Kidney (tissue), 14 donors: ENCODE results near the gene GAA. TPM values are rescaled to one million over a fixed set of nuclear protein-coding genes. Genes with fewer than 3 reads are reported as not detected.

Experiments used
- DNase-seq, 5 donors: peaks; one replicate each; pipeline ENCODE4 v3.0.0-alpha.2; 2013 to 2020
- FAIRE-seq: peaks from 2 replicates; lab custom pipeline; 2012; peaks lifted over from hg19 to GRCh38; lab: Jason Lieb, UNC
- H3K27ac ChIP-seq, 2 donors: one replicate each; pipeline ENCODE4 v1.7.0; 2013; ENCODE audit warnings: low read depth in 2 of 2, low read length in 2 of 2, inconsistent platforms in 1 of 2
- H3K27me3 ChIP-seq: one replicate; pipeline ENCODE4 v1.7.1; 2013; ENCODE audit warnings: low read length, inconsistent platforms; ENCODE audit not compliant: control insufficient read depth, insufficient read depth
- H3K36me3 ChIP-seq, 3 donors: one replicate each; pipeline versions ENCODE4 v1.7.0 to v1.7.1; 2013; ENCODE audit warnings: low read length in 3 of 3, control low read depth in 1 of 3, inconsistent platforms in 1 of 3; ENCODE audit not compliant: insufficient read depth in 3 of 3, control insufficient read depth in 2 of 3
- H3K4me1 ChIP-seq, 3 donors: one replicate each; pipeline versions ENCODE4 v1.7.0 to v1.7.1; 2013; ENCODE audit warnings: low read length in 3 of 3, inconsistent platforms in 1 of 3, low read depth in 1 of 3; ENCODE audit not compliant: control insufficient read depth in 2 of 3, insufficient read depth in 2 of 3
- H3K4me3 ChIP-seq, 3 donors: one replicate each; pipeline versions ENCODE4 v1.7.0 to v1.8.1; 2013; ENCODE audit warnings: low read length in 3 of 3, control low read depth in 1 of 3, inconsistent platforms in 1 of 3
- H3K9ac ChIP-seq, 3 donors: one replicate each; pipeline versions ENCODE4 v1.7.0 to v1.7.1; 2013; ENCODE audit warnings: low read length in 3 of 3, control low read depth in 1 of 3, inconsistent platforms in 1 of 3
- H3K9me3 ChIP-seq, 3 donors: one replicate each; pipeline versions ENCODE4 v1.7.0 to v1.7.1; 2013; ENCODE audit warnings: low read length in 3 of 3, control low read depth in 1 of 3, inconsistent platforms in 1 of 3; ENCODE audit not compliant: control insufficient read depth in 2 of 3, insufficient read depth in 1 of 3
- CTCF ChIP-seq: IDR thresholded peaks from 3 replicates; pipeline ENCODE4 v1.5.1; 2012; ENCODE audit warnings: mild to moderate bottlenecking, moderate library complexity, borderline replicate concordance; ENCODE audit not compliant: insufficient read depth; ENCODE audit errors: extremely low read depth
- intact Hi-C: fragments of 100-400 bp; cut with DNase I; formaldehyde crosslinking; loops from one replicate; pipeline ENCODE4 v1.11.1; 2022
- polyA plus RNA-seq: library from polyadenylated mRNA; stranded (reverse); fragments of 350-450 nt; fragmentation: Illumina TruSeq; extraction: RNeasy Lipid Tissue Mini Kit (QIAGEN cat#74804); gene quantifications from one replicate; pipeline ENCODE4 v1.2.3, GENCODE V29; 2014; ENCODE audit warnings: low read depth, low replicate concordance; ENCODE audit not compliant: insufficient read depth
- total RNA-seq: library from RNA; stranded (reverse); fragmentation: NEBNext Ultra II Directional; extraction: Animal tissue kit (Norgen Biotek cat#: 25700); gene quantifications from one replicate; pipeline ENCODE4 v1.2.1, GENCODE V29; 2021
- donor health status: control.
- donor health status: control.
- donor health status: control.
- donor health status: control.
- donor health status: control.
- donor health status: DM: yes; HTN: yes; CAD: no.
- donor health status: Normal renal cell carcinoma (clear cell type).

The GAA gene
- total and polyA plus RNA-seq, 2 donors from 2014 or later = 62.3 to 78.7 TPM

- Histone ChIP-seq H3K27me3 (no peaks in the 10 kb centered on the region), H3K27ac (no peak overlapping the region), H3K9ac (no peak overlapping the region), H3K4me3 (no peak overlapping the region), H3K4me1 (no peaks in the 10 kb centered on the region), H3K36me3 (peaks cover 14 to 66% (median 58%) of the 10 kb centered on the region in 3 donors), H3K9me3 (no peaks in the 10 kb centered on the region)
- intact Hi-C loops = no loop called here
- DNase-seq (no peak), FAIRE-seq (no peak)
- TF ChIP-seq CTCF = no peak
Measured at GRCh38 chr17:80137131-80137530, 35.8 kb downstream of the GAA start.

- FAIRE-seq = no peak
- TF ChIP-seq CTCF = no peak
Measured at GRCh38 chr17:80138856-80139426, 37.6 kb downstream of the GAA start.

GRCh38 chr17:80141463-80142165, 40.2 kb downstream of the GAA start:
- Histone ChIP-seq H3K9me3 (no peaks in the 10 kb centered on the region), H3K4me3 (no peak overlapping the region), H3K36me3 (peaks cover 15 to 74% (median 55%) of the 10 kb centered on the region in 3 donors), H3K27me3 (no peaks in the 10 kb centered on the region), H3K4me1 (peaks cover 0 to 13% (median 0%) of the 10 kb centered on the region in 3 donors), H3K27ac (no peak overlapping the region), H3K9ac (no peak overlapping the region)
- no peak for TF ChIP-seq CTCF
- no peak for DNase-seq
- FAIRE-seq = no peak
- intact Hi-C loops = no loop called here

More at GRCh38 chr17:80138856-80139426, 37.6 kb downstream of the GAA start:
- no peaks in the 10 kb centered on the region for H3K27me3 ChIP-seq
- intact Hi-C loops = no loop called here
- no peak for DNase-seq
- no peak overlapping the region for H3K4me3 ChIP-seq
- no peaks in the 10 kb centered on the region for H3K9me3 ChIP-seq
- no peak overlapping the region for H3K9ac ChIP-seq
- no peak overlapping the region for H3K27ac ChIP-seq
- H3K36me3 ChIP-seq = peaks cover 15 to 84% (median 64%) of the 10 kb centered on the region in 3 donors
- H3K4me1 ChIP-seq = no peaks in the 10 kb centered on the region
